ENCODE data around the gene TBC1D5.
"Not testable (repeated sequence)": the region's sequence is repeated elsewhere in the genome, so short reads cannot be mapped to it uniquely, and the experiment has no call there.

Gene TBC1D5

GRCh38 chr3:17742102-17742879, at the start of gene TBC1D5:
TBC1D5 (minus strand) TSS chr3:17742631; CDS start chr3:17508570, 234,061 bp downstream.
- H3K36me3 Mint-ChIP-seq: peaks cover 0 to 4% of the 10 kb centered on the region in 2 donors
- peak within 1 kb of the TSS; percentile 88 to 97 for H3K4me3 Mint-ChIP-seq
- peak within 1 kb of the TSS; percentile 99 for H3K27ac Mint-ChIP-seq
- DNase-seq (peak; percentile 96), ATAC-seq (replicated peaks) (peak; percentile 82 to 89)
- no peaks in the 10 kb centered on the region for H3K9me3 Mint-ChIP-seq
- peaks cover 36 to 82% of the 10 kb centered on the region in 2 donors for H3K4me1 Mint-ChIP-seq
- no peaks in the 10 kb centered on the region for H3K27me3 Mint-ChIP-seq

GRCh38 chr3:17783426-17783825, 41.0 kb upstream of the TBC1D5 start:
- DNase-seq: no peak
- no peak for ATAC-seq (replicated peaks)
- Mint-ChIP-seq H3K4me1 (peaks cover 15 to 22% of the 10 kb centered on the region in 2 donors), H3K27ac (no peak overlapping the region), H3K36me3 (peaks cover 0 to 9% of the 10 kb centered on the region in 2 donors), H3K4me3 (no peak overlapping the region), H3K27me3 (no peaks in the 10 kb centered on the region), H3K9me3 (peaks cover 12 to 14% of the 10 kb centered on the region in 2 donors)

- DNase-seq: no peak
- Mint-ChIP-seq H3K4me1 (peaks cover 15 to 22% of the 10 kb centered on the region in 2 donors), H3K4me3 (peak overlapping the region in 1 of 2 donors; percentile 26), H3K27ac (peak overlapping the region; percentile 6), H3K9me3 (peaks cover 9 to 14% of the 10 kb centered on the region in 2 donors), H3K27me3 (no peaks in the 10 kb centered on the region), H3K36me3 (peaks cover 0 to 9% of the 10 kb centered on the region in 2 donors)
- peak in 1 of 2 donors; percentile 65 for ATAC-seq (replicated peaks)
Observed at GRCh38 chr3:17782751-17783150, 40.3 kb upstream of the TBC1D5 start.

- not testable (repeated sequence) for H3K27ac Mint-ChIP-seq; H3K27me3 Mint-ChIP-seq; ATAC-seq (replicated peaks); DNase-seq; H3K4me3 Mint-ChIP-seq; H3K36me3 Mint-ChIP-seq
- H3K9me3 Mint-ChIP-seq: peaks cover 8 to 14% of the 10 kb centered on the region in 2 donors
- H3K4me1 Mint-ChIP-seq: peaks cover 15 to 22% of the 10 kb centered on the region in 2 donors
Observed at GRCh38 chr3:17780369-17780768, 37.9 kb upstream of the TBC1D5 start.

- Mint-ChIP-seq H3K27me3 (peaks cover 0 to 10% of the 10 kb centered on the region in 2 donors), H3K4me3 (peak overlapping the region; percentile 17 to 29), H3K27ac (peak overlapping the region; percentile 48), H3K4me1 (peaks cover 16 to 23% of the 10 kb centered on the region in 2 donors), H3K9me3 (peaks cover 8 to 14% of the 10 kb centered on the region in 2 donors)
- DNase-seq (peak; percentile 4), ATAC-seq (replicated peaks) (peak; percentile 82 to 84)
- not testable (repeated sequence) for H3K36me3 Mint-ChIP-seq
Observed at GRCh38 chr3:17779304-17780250, 37.1 kb upstream of the TBC1D5 start.

GRCh38 chr3:17777326-17777725, 34.9 kb upstream of the TBC1D5 start:
- DNase-seq; H3K27ac Mint-ChIP-seq; H3K9me3 Mint-ChIP-seq; H3K4me3 Mint-ChIP-seq; ATAC-seq (replicated peaks); H3K36me3 Mint-ChIP-seq: not testable (repeated sequence)
- Mint-ChIP-seq H3K4me1 (peaks cover 12 to 23% of the 10 kb centered on the region in 2 donors), H3K27me3 (peaks cover 4 to 10% of the 10 kb centered on the region in 2 donors)

- Mint-ChIP-seq H3K4me1 (peaks cover 14 to 21% of the 10 kb centered on the region in 2 donors), H3K27me3 (peaks cover 4 to 10% of the 10 kb centered on the region in 2 donors), H3K36me3 (peaks cover 0 to 2% of the 10 kb centered on the region in 2 donors), H3K4me3 (no peak overlapping the region), H3K27ac (no peak overlapping the region), H3K9me3 (peaks cover 0 to 2% of the 10 kb centered on the region in 2 donors)
- DNase-seq (no peak), ATAC-seq (replicated peaks) (no peak)
Observed at GRCh38 chr3:17775073-17775472, 32.6 kb upstream of the TBC1D5 start.

- Mint-ChIP-seq H3K4me1 (peaks cover 6 to 14% of the 10 kb centered on the region in 2 donors), H3K27me3 (peaks cover 4 to 10% of the 10 kb centered on the region in 2 donors), H3K4me3 (peak overlapping the region in 1 of 2 donors; percentile 10)
- H3K27ac Mint-ChIP-seq, H3K9me3 Mint-ChIP-seq, H3K36me3 Mint-ChIP-seq: not testable (repeated sequence)
- ATAC-seq (replicated peaks): peak; percentile 69
- peak; percentile 29 for DNase-seq
Observed at GRCh38 chr3:17774180-17774910, 31.9 kb upstream of the TBC1D5 start.

GRCh38 chr3:17772556-17772955, 30.1 kb upstream of the TBC1D5 start:
- H3K27ac Mint-ChIP-seq: no peak overlapping the region
- peaks cover 0 to 2% of the 10 kb centered on the region in 2 donors for H3K9me3 Mint-ChIP-seq
- H3K4me1 Mint-ChIP-seq: peaks cover 4 to 11% of the 10 kb centered on the region in 2 donors
- H3K27me3 Mint-ChIP-seq: peaks cover 4 to 10% of the 10 kb centered on the region in 2 donors
- DNase-seq: no peak
- no peak for ATAC-seq (replicated peaks)
- no peak overlapping the region for H3K4me3 Mint-ChIP-seq
- H3K36me3 Mint-ChIP-seq: peaks cover 0 to 2% of the 10 kb centered on the region in 2 donors

- DNase-seq: no peak
- H3K36me3 Mint-ChIP-seq: peaks cover 0 to 2% of the 10 kb centered on the region in 2 donors
- peaks cover 9 to 19% of the 10 kb centered on the region in 2 donors for H3K4me1 Mint-ChIP-seq
- no peak for ATAC-seq (replicated peaks)
- H3K27me3 Mint-ChIP-seq: peaks cover 4 to 10% of the 10 kb centered on the region in 2 donors
- peaks cover 0 to 2% of the 10 kb centered on the region in 2 donors for H3K9me3 Mint-ChIP-seq
- peak overlapping the region; percentile 51 for H3K27ac Mint-ChIP-seq
- H3K4me3 Mint-ChIP-seq: no peak overlapping the region
Observed at GRCh38 chr3:17771177-17772017, 29.0 kb upstream of the TBC1D5 start.

GRCh38 chr3:17770682-17771081, 28.3 kb upstream of the TBC1D5 start:
- DNase-seq: no peak
- H3K27ac Mint-ChIP-seq: no peak overlapping the region
- ATAC-seq (replicated peaks): no peak
- H3K27me3 Mint-ChIP-seq: peaks cover 4 to 7% of the 10 kb centered on the region in 2 donors
- peaks cover 0 to 2% of the 10 kb centered on the region in 2 donors for H3K36me3 Mint-ChIP-seq
- H3K4me1 Mint-ChIP-seq: peaks cover 14 to 26% of the 10 kb centered on the region in 2 donors
- no peak overlapping the region for H3K4me3 Mint-ChIP-seq
- peaks cover 0 to 2% of the 10 kb centered on the region in 2 donors for H3K9me3 Mint-ChIP-seq

- Mint-ChIP-seq H3K27me3 (no peaks in the 10 kb centered on the region), H3K27ac (peak overlapping the region; percentile 90), H3K36me3 (no peaks in the 10 kb centered on the region), H3K4me3 (peak overlapping the region; percentile 21 to 47), H3K4me1 (peaks cover 18 to 24% of the 10 kb centered on the region in 2 donors), H3K9me3 (no peaks in the 10 kb centered on the region)
- DNase-seq (peak; percentile 50), ATAC-seq (replicated peaks) (peak; percentile 93 to 94)
Observed at GRCh38 chr3:17765819-17766472, 23.5 kb upstream of the TBC1D5 start.
